NT2/D1 (cell line): Measurements from ENCODE around the gene MPZ.
A peak's percentile ranks its signal among the peaks of the same experiment; 100 is the strongest.

Experiments
- DNase-seq: peaks from one replicate; pipeline ENCODE4 v3.0.0-alpha.2; 2011; ENCODE audit warnings: low read depth, low spot score
- H3K27me3 ChIP-seq: 2 replicates; pipeline ENCODE4 v1.6.0; 2011; ENCODE audit warnings: mild to moderate bottlenecking; ENCODE audit not compliant: insufficient read length, insufficient read depth
- H3K36me3 ChIP-seq: 2 replicates; pipeline ENCODE4 v1.6.1; 2011; ENCODE audit warnings: mild to moderate bottlenecking, low read length, mixed read lengths; ENCODE audit not compliant: insufficient read depth, insufficient read length
- H3K4me1 ChIP-seq: 2 replicates; pipeline ENCODE4 v1.5.1; 2011; ENCODE audit not compliant: insufficient read depth, insufficient read length
- H3K4me3 ChIP-seq: 2 replicates; pipeline ENCODE4 v1.5.1; 2011; ENCODE audit warnings: low read depth; ENCODE audit not compliant: insufficient read length
- H3K9ac ChIP-seq: 2 replicates; pipeline ENCODE4 v1.6.0; 2011; ENCODE audit warnings: low read depth; ENCODE audit not compliant: insufficient read length
- H3K9me3 ChIP-seq: 2 replicates; pipeline ENCODE4 v1.5.1; 2011; ENCODE audit warnings: mild to moderate bottlenecking, low read length; ENCODE audit not compliant: insufficient read depth
- SUZ12 ChIP-seq: IDR thresholded peaks from 2 replicates; pipeline ENCODE4 v1.6.1; 2011; ENCODE audit not compliant: insufficient read length, insufficient read depth; ENCODE audit errors: extremely low read depth
- YY1 ChIP-seq: IDR thresholded peaks from 2 replicates; pipeline ENCODE4 v1.6.1; 2011; ENCODE audit not compliant: insufficient read length, insufficient read depth
- ZNF274 ChIP-seq: IDR thresholded peaks from 2 replicates; pipeline ENCODE4 v1.6.1; 2011; ENCODE audit warnings: mild to moderate bottlenecking, low read depth, low read length

The MPZ gene

DNA sequence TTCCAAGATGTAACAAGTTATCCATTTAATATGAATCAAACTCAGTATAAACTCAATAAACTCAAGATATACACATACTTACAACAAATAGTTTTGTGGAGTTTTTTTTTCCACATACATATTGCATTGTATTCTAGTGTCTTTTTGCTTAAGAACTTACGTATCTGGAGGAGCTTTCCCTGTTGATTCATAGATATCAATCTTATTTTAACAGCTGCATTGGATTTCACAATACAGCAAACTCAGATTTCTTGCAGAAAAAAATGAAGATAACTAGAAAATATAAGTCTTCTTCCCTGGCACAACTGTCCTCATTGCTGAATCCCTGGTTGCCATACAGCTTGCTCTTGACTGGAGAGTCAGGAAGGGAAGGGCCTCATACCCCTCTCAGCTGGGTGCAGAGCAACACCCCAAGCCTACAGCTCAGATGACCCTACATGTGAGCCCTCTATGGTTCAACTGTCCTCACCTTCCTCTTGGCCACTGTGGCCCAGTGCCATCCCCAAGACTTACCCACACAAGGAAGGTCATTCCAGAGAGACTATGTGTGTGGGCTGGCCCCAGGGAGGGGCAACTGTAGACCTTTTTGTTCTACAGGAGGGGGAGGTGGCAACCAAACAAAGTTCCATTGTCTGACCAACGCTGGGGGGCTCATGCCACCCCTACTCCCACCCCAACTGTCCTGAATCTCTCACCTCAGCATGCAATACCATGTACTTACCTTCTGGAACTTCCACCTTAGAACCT, 1.7 kb downstream of the MPZ start:
- Histone ChIP-seq H3K4me3 (no peak overlapping the region), H3K4me1 (peaks cover 11% of the 10 kb centered on the region), H3K9ac (no peak overlapping the region), H3K27me3 (no peaks in the 10 kb centered on the region), H3K36me3 (no peaks in the 10 kb centered on the region), H3K9me3 (no peaks in the 10 kb centered on the region)
- DNase-seq, result no peak
- TF ChIP-seq YY1 (no peak), ZNF274 (no peak), SUZ12 (no peak)

GRCh38 chr1:161307230-161307768, 2.5 kb downstream of the MPZ start:
- DNase-seq, result no peak

DNA sequence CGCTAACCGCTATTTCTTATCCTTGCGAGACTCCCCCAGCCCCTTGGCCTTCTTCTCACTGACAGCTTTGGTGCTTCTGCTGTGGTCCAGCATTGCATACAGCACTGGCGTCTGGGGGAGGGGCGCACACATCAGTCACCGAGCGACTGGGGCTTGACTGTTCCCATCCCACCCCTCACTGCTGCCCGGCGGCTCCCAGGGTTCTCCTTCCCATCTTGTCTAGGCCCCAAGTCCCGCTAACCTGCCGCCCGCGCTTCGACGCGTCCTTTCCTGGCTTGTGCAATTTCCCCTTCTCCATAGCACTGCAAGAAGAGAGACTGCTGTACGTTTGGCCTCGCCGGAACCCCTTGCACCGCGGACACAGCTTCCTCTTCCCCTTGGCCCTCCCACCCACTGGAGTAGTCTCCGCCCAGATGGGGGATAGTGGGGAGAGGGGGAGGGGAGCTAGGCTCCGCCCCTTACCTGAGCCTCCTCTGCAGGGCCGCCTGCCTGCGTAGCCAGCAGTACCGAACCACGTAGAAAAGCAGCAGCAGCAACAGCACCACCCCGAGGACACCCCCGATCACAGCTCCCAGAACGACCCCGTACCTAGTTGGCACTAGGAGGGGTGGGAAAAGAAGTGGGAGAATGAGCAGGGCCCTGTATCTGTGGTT, 3.8 kb downstream of the MPZ start:
- peak overlapping the region; percentile 86 for H3K4me3 ChIP-seq
- TF ChIP-seq ZNF274 (no peak), YY1 (no peak), SUZ12 (no peak)
- no peaks in the 10 kb centered on the region for H3K9me3 ChIP-seq
- no peaks in the 10 kb centered on the region for H3K36me3 ChIP-seq
- H3K4me1 ChIP-seq, result peaks cover 8% of the 10 kb centered on the region
- no peaks in the 10 kb centered on the region for H3K27me3 ChIP-seq
- peak overlapping the region; percentile 89 for H3K9ac ChIP-seq
- peak; percentile 92 for DNase-seq

More at GRCh38 chr1:161307230-161307768, 2.5 kb downstream of the MPZ start:
- no peaks in the 10 kb centered on the region for H3K27me3 ChIP-seq
- TF ChIP-seq YY1 (no peak), SUZ12 (no peak), ZNF274 (no peak)
- no peak overlapping the region for H3K9ac ChIP-seq
- H3K9me3 ChIP-seq, result no peaks in the 10 kb centered on the region
- peaks cover 11% of the 10 kb centered on the region for H3K4me1 ChIP-seq
- no peaks in the 10 kb centered on the region for H3K36me3 ChIP-seq
- H3K4me3 ChIP-seq, result no peak overlapping the region

GRCh38 chr1:161304927-161305866, 4.6 kb downstream of the MPZ start:
- Histone ChIP-seq H3K9me3 (no peaks in the 10 kb centered on the region), H3K27me3 (no peaks in the 10 kb centered on the region), H3K4me3 (peak overlapping the region; percentile 86), H3K9ac (peak overlapping the region; percentile 89), H3K36me3 (no peaks in the 10 kb centered on the region), H3K4me1 (peaks cover 8% of the 10 kb centered on the region)
- no peak for TF ChIP-seq YY1
- no peak for DNase-seq

DNA sequence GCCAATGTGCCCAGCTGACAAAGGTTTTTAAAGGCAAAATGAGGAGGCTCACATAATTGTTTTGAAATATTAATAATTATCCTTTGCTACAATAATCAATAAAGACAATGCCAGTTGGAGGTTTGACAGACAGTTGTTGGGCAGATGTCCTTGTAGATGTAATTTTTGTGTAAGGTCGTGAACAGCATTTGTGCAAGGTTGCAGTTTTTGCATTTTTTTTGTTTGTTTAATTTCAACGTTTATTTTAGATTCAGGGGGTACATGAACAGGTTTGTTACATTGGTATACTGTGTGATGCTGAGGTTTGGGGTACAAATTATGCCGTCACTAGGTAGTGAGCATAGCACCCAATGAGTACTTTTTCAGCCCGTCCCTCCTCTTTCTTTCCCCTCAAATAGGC, 9.3 kb downstream of the MPZ start:
- H3K36me3 ChIP-seq, result no peaks in the 10 kb centered on the region
- no peak for DNase-seq
- TF ChIP-seq YY1 (no peak), SUZ12 (no peak), ZNF274 (no peak)
- H3K9ac ChIP-seq, result no peak overlapping the region
- no peak overlapping the region for H3K4me3 ChIP-seq
- no peaks in the 10 kb centered on the region for H3K27me3 ChIP-seq
- H3K9me3 ChIP-seq, result no peaks in the 10 kb centered on the region
- peaks cover 2% of the 10 kb centered on the region for H3K4me1 ChIP-seq

GRCh38 chr1:161299347-161299746, 10.4 kb downstream of the MPZ start:
- DNase-seq, result no peak
- no peak overlapping the region for H3K4me3 ChIP-seq
- no peaks in the 10 kb centered on the region for H3K36me3 ChIP-seq
- no peak overlapping the region for H3K9ac ChIP-seq
- no peaks in the 10 kb centered on the region for H3K27me3 ChIP-seq
- no peaks in the 10 kb centered on the region for H3K9me3 ChIP-seq
- peaks cover 2% of the 10 kb centered on the region for H3K4me1 ChIP-seq
- TF ChIP-seq YY1 (no peak), SUZ12 (no peak), ZNF274 (no peak)
